Endothelial cell of umbilical vein (primary cell): ENCODE measurements around the gene KLHL30.

Source experiments
- EZH2 ChIP-seq: IDR thresholded peaks from 2 replicates; pipeline ENCODE4 v1.6.1; 2012; ENCODE audit warnings: borderline replicate concordance, low read depth, mild to moderate bottlenecking, moderate library complexity, low read length, inconsistent platforms; ENCODE audit not compliant: severe bottlenecking
- POLR2A ChIP-seq: IDR thresholded peaks from 2 replicates; pipeline ENCODE4 v1.6.1; 2012; ENCODE audit warnings: low read depth, mild to moderate bottlenecking, control low read depth, low read length
- POLR2AphosphoS5 ChIP-seq: IDR thresholded peaks from 2 replicates; pipeline ENCODE4 v1.6.1; 2012; ENCODE audit warnings: low read depth, mild to moderate bottlenecking, control low read depth, low read length, moderate library complexity; ENCODE audit not compliant: insufficient read depth
- TF ChIP-seq, protein P1 (sequence below), 2 donors: IDR thresholded peaks; 1 replicate in 1 of 2; 2 replicates in 1 of 2; pipeline ENCODE4 v1.5.1; 2011; ENCODE audit warnings: low read length in 2 of 2, mild to moderate bottlenecking in 2 of 2, moderate library complexity in 2 of 2, control low read depth in 1 of 2, inconsistent platforms in 1 of 2, low read depth in 1 of 2; ENCODE audit not compliant: insufficient read depth in 1 of 2; ENCODE audit errors: extremely low read depth in 1 of 2

DNA sequence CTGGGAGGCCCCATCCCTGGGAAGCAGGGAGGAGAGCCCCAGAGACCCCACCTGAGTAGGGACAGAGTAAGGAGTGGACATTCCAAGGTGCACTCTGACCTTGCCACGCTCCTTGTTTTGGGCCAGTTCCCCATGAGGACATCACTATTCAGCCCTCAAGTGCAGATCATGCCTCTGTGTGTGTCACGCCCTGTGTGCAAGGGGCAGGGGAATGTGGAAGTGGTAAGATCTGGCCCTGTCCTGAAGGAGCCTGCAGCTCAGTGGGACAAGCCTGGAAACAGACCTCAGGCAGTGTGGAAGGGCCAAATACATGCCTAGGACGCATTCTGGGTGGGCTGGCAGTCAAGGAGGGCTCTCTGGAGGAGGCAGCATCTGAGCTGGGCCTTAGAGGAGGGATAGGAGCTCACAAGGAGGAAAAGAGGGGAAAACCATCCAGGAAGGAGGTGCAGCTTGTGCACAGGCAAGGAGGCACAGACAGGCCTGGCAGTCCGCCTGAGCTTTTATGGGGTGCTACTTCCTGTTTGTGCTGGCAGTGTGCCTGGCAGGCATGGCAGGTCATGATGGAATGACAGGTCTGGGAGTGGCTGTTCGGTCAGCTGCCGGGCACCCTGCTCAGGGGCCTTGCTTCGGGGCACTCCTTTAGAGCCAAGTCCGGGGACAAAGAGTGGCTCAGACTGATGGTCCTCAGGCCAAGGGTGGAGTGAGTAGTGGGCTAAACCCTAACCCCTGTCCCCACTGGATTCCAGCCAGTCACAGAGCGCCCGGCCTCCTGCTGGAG is 3.3 kb downstream of the KLHL30 start:
- TF ChIP-seq, protein P1, sequence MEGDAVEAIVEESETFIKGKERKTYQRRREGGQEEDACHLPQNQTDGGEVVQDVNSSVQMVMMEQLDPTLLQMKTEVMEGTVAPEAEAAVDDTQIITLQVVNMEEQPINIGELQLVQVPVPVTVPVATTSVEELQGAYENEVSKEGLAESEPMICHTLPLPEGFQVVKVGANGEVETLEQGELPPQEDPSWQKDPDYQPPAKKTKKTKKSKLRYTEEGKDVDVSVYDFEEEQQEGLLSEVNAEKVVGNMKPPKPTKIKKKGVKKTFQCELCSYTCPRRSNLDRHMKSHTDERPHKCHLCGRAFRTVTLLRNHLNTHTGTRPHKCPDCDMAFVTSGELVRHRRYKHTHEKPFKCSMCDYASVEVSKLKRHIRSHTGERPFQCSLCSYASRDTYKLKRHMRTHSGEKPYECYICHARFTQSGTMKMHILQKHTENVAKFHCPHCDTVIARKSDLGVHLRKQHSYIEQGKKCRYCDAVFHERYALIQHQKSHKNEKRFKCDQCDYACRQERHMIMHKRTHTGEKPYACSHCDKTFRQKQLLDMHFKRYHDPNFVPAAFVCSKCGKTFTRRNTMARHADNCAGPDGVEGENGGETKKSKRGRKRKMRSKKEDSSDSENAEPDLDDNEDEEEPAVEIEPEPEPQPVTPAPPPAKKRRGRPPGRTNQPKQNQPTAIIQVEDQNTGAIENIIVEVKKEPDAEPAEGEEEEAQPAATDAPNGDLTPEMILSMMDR (IDR thresholded peaks at IDR 0.05; ENCODE audit: extremely low read depth in 1 of 2, insufficient read depth in 1 of 2, low read depth in 1 of 2, low read length in 2 of 2), result no peak
- TF ChIP-seq POLR2A, result no peak
- TF ChIP-seq EZH2, result no peak
- TF ChIP-seq POLR2AphosphoS5, result no peak
